Measurements from ENCODE around the gene C10orf71. TPM values are rescaled to one million over a fixed set of nuclear protein-coding genes. Genes with fewer than 3 reads are reported as not detected.

Gene C10orf71
- polyA plus RNA-seq, 1 of the 3 experiments (the other 2 are of a cell fraction): not detected

DNA sequence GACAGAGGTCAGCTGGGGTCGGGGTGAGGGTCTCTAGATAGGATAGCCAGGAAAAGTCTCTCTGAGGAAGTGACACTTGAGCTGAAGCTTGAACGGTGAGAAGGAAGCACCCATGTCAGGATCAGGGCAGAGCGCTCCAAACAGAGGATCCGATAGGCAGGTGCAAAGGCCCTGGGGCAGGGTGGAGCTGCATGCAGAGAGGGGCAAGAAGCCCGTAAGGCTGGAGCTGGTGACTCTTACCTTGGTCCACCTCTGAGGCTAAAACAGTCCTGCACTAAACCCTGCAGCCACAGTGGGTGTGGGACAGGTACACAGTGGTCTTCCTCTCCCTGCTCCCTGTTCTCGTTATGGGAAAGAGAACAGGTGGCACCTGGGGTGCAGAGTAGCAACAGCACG lies 5.8 kb upstream of the C10orf71 start:
- CTCF ChIA-PET: interaction anchor here (1.7 kb wide), 1 partner anchor 637 kb away, joined by 5 read pairs; no protein-coding TSS in a partner anchor
- TF ChIP-seq EZH2phosphoT487 (IDR thresholded peaks at IDR 0.05; ENCODE audit: borderline replicate concordance, low read depth): no peak
- TF ChIP-seq, protein P1, sequence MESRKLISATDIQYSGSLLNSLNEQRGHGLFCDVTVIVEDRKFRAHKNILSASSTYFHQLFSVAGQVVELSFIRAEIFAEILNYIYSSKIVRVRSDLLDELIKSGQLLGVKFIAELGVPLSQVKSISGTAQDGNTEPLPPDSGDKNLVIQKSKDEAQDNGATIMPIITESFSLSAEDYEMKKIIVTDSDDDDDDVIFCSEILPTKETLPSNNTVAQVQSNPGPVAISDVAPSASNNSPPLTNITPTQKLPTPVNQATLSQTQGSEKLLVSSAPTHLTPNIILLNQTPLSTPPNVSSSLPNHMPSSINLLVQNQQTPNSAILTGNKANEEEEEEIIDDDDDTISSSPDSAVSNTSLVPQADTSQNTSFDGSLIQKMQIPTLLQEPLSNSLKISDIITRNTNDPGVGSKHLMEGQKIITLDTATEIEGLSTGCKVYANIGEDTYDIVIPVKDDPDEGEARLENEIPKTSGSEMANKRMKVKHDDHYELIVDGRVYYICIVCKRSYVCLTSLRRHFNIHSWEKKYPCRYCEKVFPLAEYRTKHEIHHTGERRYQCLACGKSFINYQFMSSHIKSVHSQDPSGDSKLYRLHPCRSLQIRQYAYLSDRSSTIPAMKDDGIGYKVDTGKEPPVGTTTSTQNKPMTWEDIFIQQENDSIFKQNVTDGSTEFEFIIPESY (IDR thresholded peaks at IDR 0.05; ENCODE audit: borderline replicate concordance, low read depth): no peak
- no peak for TF ChIP-seq POLR2AphosphoS5 (IDR thresholded peaks at IDR 0.05; ENCODE audit: low read depth, low read length)
- TF ChIP-seq RCOR1 (IDR thresholded peaks at IDR 0.05; ENCODE audit: low read length): no peak
- no peak for TF ChIP-seq FOSL2 (IDR thresholded peaks at IDR 0.05; ENCODE audit: borderline replicate concordance, low read depth)
- TF ChIP-seq NRF1 (IDR thresholded peaks at IDR 0.05; ENCODE audit: low read depth, low read length): no peak
- TF ChIP-seq, protein P2, sequence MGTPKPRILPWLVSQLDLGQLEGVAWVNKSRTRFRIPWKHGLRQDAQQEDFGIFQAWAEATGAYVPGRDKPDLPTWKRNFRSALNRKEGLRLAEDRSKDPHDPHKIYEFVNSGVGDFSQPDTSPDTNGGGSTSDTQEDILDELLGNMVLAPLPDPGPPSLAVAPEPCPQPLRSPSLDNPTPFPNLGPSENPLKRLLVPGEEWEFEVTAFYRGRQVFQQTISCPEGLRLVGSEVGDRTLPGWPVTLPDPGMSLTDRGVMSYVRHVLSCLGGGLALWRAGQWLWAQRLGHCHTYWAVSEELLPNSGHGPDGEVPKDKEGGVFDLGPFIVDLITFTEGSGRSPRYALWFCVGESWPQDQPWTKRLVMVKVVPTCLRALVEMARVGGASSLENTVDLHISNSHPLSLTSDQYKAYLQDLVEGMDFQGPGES (IDR thresholded peaks at IDR 0.05; ENCODE audit: low read depth, low read length): no peak
- TF ChIP-seq, protein P3, sequence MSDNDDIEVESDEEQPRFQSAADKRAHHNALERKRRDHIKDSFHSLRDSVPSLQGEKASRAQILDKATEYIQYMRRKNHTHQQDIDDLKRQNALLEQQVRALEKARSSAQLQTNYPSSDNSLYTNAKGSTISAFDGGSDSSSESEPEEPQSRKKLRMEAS (IDR thresholded peaks at IDR 0.05; ENCODE audit: low read depth): no peak
- TF ChIP-seq SMC3 (IDR thresholded peaks at IDR 0.05; ENCODE audit: low read depth, low read length): no peak
- TF ChIP-seq RFX5 (IDR thresholded peaks at IDR 0.05; ENCODE audit: low read length): no peak
- TF ChIP-seq NFIC (IDR thresholded peaks at IDR 0.05; ENCODE audit: borderline replicate concordance): no peak
- H2AFZ ChIP-seq (ENCODE audit: low read depth): no peak overlapping the region
- no peaks in the 10 kb centered on the region for H4K20me1 ChIP-seq (ENCODE audit: insufficient read depth)
- WGBS (ENCODE audit: low lambda C conversion rate): 40% methylated on average over 7 of the region's 7 CpGs
- H3K9me2 ChIP-seq: no peaks in the 10 kb centered on the region
- DNase-seq: no peak
- H3K27ac ChIP-seq (ENCODE audit: low read depth in 2 of 2, low read length in 1 of 2): no peak overlapping the region
- POLR2A ChIA-PET: no interaction called here
- H3K27me3 ChIP-seq (ENCODE audit: insufficient read depth): no peaks in the 10 kb centered on the region
- H3K79me2 ChIP-seq (ENCODE audit: insufficient read depth): no peaks in the 10 kb centered on the region
- H3F3A ChIP-seq (replicated peaks; ENCODE audit: insufficient read depth): no peaks in the 10 kb centered on the region
- no peak overlapping the region for H3K4me3 ChIP-seq (ENCODE audit: low read depth in 2 of 2, low read length in 1 of 2)
- H3K36me3 ChIP-seq (replicated peaks in 1 of 2; ENCODE audit: control insufficient read depth in 1 of 2, insufficient read depth in 2 of 2, low read length in 1 of 2): no peaks in the 10 kb centered on the region
- H3K9me3 ChIP-seq: no peaks in the 10 kb centered on the region
- no peak overlapping the region for H3K4me2 ChIP-seq
- no peak overlapping the region for H3K9ac ChIP-seq
- peaks cover 0 to 38% of the 10 kb centered on the region in 2 experiments; a peak in 2 of 4 replicates for H3K4me1 ChIP-seq (ENCODE audit: control insufficient read depth in 1 of 2, insufficient read depth in 2 of 2, low read depth in 1 of 2, low read length in 1 of 2)

DNA sequence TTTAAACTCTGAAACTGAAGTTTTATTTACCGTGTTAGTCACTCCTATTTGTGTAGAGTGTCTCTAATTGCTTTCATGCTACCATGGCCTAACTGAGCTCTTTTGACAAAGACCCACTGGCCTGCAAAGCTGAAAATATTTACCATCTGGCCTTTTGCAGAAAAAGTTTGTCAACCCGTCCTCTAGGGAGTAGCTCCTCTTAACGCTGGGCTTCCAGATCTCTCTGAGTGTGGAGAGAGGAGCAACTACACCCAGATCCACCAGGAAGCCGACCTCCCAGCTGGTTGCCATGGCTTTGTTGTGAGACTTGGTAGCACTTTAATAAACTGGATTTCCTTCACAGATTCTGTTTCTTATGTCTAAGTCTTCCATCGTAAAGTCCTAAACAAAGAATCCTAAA lies 4.2 kb upstream of the C10orf71 start:
- POLR2A ChIA-PET: no interaction called here
- H3K9me2 ChIP-seq: no peaks in the 10 kb centered on the region
- WGBS (ENCODE audit: low lambda C conversion rate): 29% methylated on average over 5 of the region's 5 CpGs

More for the DNA sequence above, 4.2 kb upstream of the C10orf71 start:
- Histone ChIP-seq H3K9me3 (no peaks in the 10 kb centered on the region), H3K9ac (no peak overlapping the region), H4K20me1 (ENCODE audit: insufficient read depth) (no peaks in the 10 kb centered on the region), H3K79me2 (ENCODE audit: insufficient read depth) (no peaks in the 10 kb centered on the region), H3K27ac (ENCODE audit: low read depth in 2 of 2, low read length in 1 of 2) (no peak overlapping the region), H3K4me3 (ENCODE audit: low read depth in 2 of 2, low read length in 1 of 2) (no peak overlapping the region), H3K4me1 (ENCODE audit: control insufficient read depth in 1 of 2, insufficient read depth in 2 of 2, low read depth in 1 of 2, low read length in 1 of 2) (peaks cover 0 to 41% of the 10 kb centered on the region in 2 experiments; a peak in 2 of 4 replicates), H2AFZ (ENCODE audit: low read depth) (no peak overlapping the region), H3K27me3 (ENCODE audit: insufficient read depth) (no peaks in the 10 kb centered on the region), H3K36me3 (replicated peaks in 1 of 2; ENCODE audit: control insufficient read depth in 1 of 2, insufficient read depth in 2 of 2, low read length in 1 of 2) (no peaks in the 10 kb centered on the region), H3F3A (replicated peaks; ENCODE audit: insufficient read depth) (no peaks in the 10 kb centered on the region), H3K4me2 (no peak overlapping the region)
- DNase-seq: no peak
- CTCF ChIA-PET: interaction anchor here (0.7 to 1.7 kb wide), 4 partner anchors 97 to 639 kb away, joined by 3 to 7 read pairs (median 4); no protein-coding TSS in a partner anchor
- TF ChIP-seq RXRA (IDR thresholded peaks at IDR 0.05; ENCODE audit: borderline replicate concordance, low read depth) (no peak), GABPA (IDR thresholded peaks at IDR 0.05; ENCODE audit: low read depth) (no peak), MEF2A (IDR thresholded peaks at IDR 0.05; ENCODE audit: borderline replicate concordance, low read depth) (no peak), EZH2phosphoT487 (IDR thresholded peaks at IDR 0.05; ENCODE audit: borderline replicate concordance, low read depth) (no peak)

Data from SK-N-SH (cell line).